ENCODE data around the gene COL12A1. TPM values are rescaled to one million over a fixed set of nuclear protein-coding genes. Genes with fewer than 3 reads are reported as not detected.

COL12A1 gene
- total and polyA plus RNA-seq, 2 experiments from 2014 or later, result 9.2 to 49.0 TPM

DNA sequence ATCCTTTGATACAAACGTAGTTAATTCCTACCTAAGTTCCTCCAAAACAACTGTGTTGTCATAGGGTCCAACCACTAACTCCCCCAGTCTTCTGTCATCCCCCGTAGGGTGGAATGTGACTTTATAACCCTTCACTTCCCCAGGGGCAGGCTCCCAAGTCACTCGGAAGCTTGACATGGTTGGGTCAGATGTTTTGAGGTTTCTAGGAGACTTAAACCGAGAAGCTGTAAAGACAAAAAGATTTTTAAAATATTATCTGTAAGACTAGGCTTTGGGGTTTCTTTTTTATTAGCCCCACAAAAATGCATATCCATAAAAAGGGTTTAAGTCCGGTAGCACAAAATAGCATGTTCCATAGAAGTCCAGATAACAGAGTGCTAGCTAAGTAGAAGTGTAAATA lies 50.2 kb downstream of the COL12A1 start:
- Histone ChIP-seq H4K20me1 (ENCODE audit: insufficient read depth, poor library complexity, severe bottlenecking) (no peaks in the 10 kb centered on the region), H2AFZ (no peak overlapping the region), H3K27me3 (peaks cover 2% of the 10 kb centered on the region), H3K27ac (no peak overlapping the region), H3K4me1 (ENCODE audit: insufficient read depth) (no peaks in the 10 kb centered on the region), H3K9me3 (ENCODE audit: low read depth) (no peaks in the 10 kb centered on the region), H3K4me3 (no peak overlapping the region), H3K36me3 (replicated peaks; ENCODE audit: insufficient read depth, low read depth) (no peaks in the 10 kb centered on the region), H3K4me2 (no peak overlapping the region), H3K79me2 (no peaks in the 10 kb centered on the region), H3K9me2 (replicated peaks; ENCODE audit: insufficient read depth) (no peaks in the 10 kb centered on the region)
- no peak for TF ChIP-seq EZH2 (IDR thresholded peaks at IDR 0.05; ENCODE audit: borderline replicate concordance)
- no peak for TF ChIP-seq EZH2phosphoT487 (IDR thresholded peaks at IDR 0.05; ENCODE audit: low read depth, severe bottlenecking, unreplicated experiment)
- TF ChIP-seq, protein P1, sequence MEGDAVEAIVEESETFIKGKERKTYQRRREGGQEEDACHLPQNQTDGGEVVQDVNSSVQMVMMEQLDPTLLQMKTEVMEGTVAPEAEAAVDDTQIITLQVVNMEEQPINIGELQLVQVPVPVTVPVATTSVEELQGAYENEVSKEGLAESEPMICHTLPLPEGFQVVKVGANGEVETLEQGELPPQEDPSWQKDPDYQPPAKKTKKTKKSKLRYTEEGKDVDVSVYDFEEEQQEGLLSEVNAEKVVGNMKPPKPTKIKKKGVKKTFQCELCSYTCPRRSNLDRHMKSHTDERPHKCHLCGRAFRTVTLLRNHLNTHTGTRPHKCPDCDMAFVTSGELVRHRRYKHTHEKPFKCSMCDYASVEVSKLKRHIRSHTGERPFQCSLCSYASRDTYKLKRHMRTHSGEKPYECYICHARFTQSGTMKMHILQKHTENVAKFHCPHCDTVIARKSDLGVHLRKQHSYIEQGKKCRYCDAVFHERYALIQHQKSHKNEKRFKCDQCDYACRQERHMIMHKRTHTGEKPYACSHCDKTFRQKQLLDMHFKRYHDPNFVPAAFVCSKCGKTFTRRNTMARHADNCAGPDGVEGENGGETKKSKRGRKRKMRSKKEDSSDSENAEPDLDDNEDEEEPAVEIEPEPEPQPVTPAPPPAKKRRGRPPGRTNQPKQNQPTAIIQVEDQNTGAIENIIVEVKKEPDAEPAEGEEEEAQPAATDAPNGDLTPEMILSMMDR (IDR thresholded peaks at IDR 0.05; ENCODE audit: poor library complexity), result no peak
- no peak for DNase-seq (ENCODE audit: low spot score)
- 43% methylated on average over 5 of the region's 5 CpGs for WGBS (ENCODE audit: low lambda C conversion rate, missing lambda C conversion rate)

DNA sequence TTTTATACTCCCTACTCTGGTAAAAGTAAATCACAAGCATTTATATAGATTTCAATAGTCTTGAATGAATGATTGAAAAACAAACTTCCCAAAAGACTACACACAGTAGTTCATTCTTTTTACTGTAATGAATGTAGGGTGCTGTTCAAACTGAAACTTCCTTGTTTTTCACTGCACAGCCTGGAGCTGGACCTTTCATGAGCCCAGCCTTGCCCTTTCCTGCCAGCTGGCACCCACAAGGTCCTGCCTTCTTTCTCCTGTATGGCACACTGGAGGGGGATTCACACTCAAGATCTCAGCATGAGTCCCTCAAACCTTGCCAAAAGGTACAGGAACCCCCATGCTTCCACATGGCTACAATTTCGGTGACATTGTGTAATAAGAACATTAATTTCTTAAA lies 50.9 kb downstream of the COL12A1 start:
- Histone ChIP-seq H3K4me1 (ENCODE audit: insufficient read depth) (no peaks in the 10 kb centered on the region), H3K79me2 (no peaks in the 10 kb centered on the region), H4K20me1 (ENCODE audit: insufficient read depth, poor library complexity, severe bottlenecking) (no peaks in the 10 kb centered on the region), H3K9me3 (ENCODE audit: low read depth) (no peaks in the 10 kb centered on the region), H3K9me2 (replicated peaks; ENCODE audit: insufficient read depth) (no peaks in the 10 kb centered on the region), H3K27me3 (peaks cover 2% of the 10 kb centered on the region), H2AFZ (no peak overlapping the region), H3K27ac (no peak overlapping the region), H3K4me3 (no peak overlapping the region), H3K36me3 (replicated peaks; ENCODE audit: insufficient read depth, low read depth) (no peaks in the 10 kb centered on the region), H3K4me2 (no peak overlapping the region)
- WGBS (ENCODE audit: low lambda C conversion rate, missing lambda C conversion rate), result 91% methylated on average over 1 of the region's 1 CpG
- DNase-seq (ENCODE audit: low spot score), result no peak
- TF ChIP-seq EZH2phosphoT487 (IDR thresholded peaks at IDR 0.05; ENCODE audit: low read depth, severe bottlenecking, unreplicated experiment) (no peak), EZH2 (IDR thresholded peaks at IDR 0.05; ENCODE audit: borderline replicate concordance) (no peak)
- TF ChIP-seq, protein P1 (IDR thresholded peaks at IDR 0.05; ENCODE audit: poor library complexity), result no peak

DNA sequence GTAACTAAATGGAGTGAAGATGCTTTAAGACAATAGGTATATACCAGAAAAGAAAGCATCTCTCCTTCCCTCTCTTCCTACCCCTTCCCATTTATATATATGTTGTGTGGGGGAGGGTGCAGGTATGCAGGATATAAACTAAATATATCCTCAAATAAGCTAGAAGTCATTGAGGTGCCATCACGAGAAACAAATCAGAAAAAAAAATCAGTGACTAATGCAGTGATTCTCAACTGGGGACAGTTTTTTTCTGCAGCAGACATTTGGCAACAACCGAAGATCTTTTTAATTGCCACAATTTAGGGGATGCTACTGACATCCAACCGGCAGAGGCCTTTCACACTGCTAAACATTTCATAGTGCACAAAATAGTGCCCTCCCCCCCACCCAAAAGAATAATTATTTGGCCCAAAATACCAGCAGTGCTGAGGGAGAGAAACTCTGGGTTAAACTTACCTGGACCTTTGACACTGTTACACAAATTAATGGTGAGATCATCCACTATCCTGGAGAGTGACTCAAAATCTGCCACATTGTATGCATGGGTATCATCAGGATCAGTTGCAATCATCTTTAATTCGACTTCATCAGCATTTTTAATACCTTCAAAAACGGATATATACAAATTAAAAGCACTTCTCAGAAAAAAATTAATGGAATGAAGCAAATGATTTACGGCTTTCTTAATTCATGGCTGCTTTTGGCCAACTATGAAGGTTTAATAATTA lies 55.0 kb downstream of the COL12A1 start:
- H3K36me3 ChIP-seq (replicated peaks; ENCODE audit: insufficient read depth, low read depth), result no peaks in the 10 kb centered on the region
- no peaks in the 10 kb centered on the region for H3K9me2 ChIP-seq (replicated peaks; ENCODE audit: insufficient read depth)
- no peaks in the 10 kb centered on the region for H4K20me1 ChIP-seq (ENCODE audit: insufficient read depth, poor library complexity, severe bottlenecking)
- no peak overlapping the region for H3K4me3 ChIP-seq
- peaks cover 2% of the 10 kb centered on the region for H3K27me3 ChIP-seq
- H3K4me2 ChIP-seq, result no peak overlapping the region
- DNase-seq (ENCODE audit: low spot score), result no peak
- H2AFZ ChIP-seq, result no peak overlapping the region
- 79% methylated on average over 6 of the region's 6 CpGs for WGBS (ENCODE audit: low lambda C conversion rate, missing lambda C conversion rate)
- H3K27ac ChIP-seq, result no peak overlapping the region
- H3K9me3 ChIP-seq (ENCODE audit: low read depth), result no peaks in the 10 kb centered on the region
- H3K79me2 ChIP-seq, result no peaks in the 10 kb centered on the region
- no peak for TF ChIP-seq EZH2phosphoT487 (IDR thresholded peaks at IDR 0.05; ENCODE audit: low read depth, severe bottlenecking, unreplicated experiment)
- TF ChIP-seq, protein P1 (IDR thresholded peaks at IDR 0.05; ENCODE audit: poor library complexity), result no peak
- H3K4me1 ChIP-seq (ENCODE audit: insufficient read depth), result no peaks in the 10 kb centered on the region
